Spleen (tissue), 7 donors: ENCODE measurements around the gene SEL1L.

Experiments used
- POLR2A ChIP-seq, 3 donors: fragments of 450-650 bp; IDR thresholded peaks; one replicate each; pipeline ENCODE4 v1.5.1; 2017; ENCODE audit warnings: antibody characterized with exemption in 3 of 3, mild to moderate bottlenecking in 1 of 3
- TF ChIP-seq, protein P1 (sequence below), 11 experiments: fragments of 200-600 bp in 7 of 11; fragments of 450-650 bp in 4 of 11; sonication (generic) in 4 of 11; IDR thresholded peaks in 8 of 11; conservative IDR thresholded peaks in 3 of 11; 1 replicate in 7 of 11; 2 replicates in 4 of 11; pipeline versions ENCODE4 v1.4.0 to v1.8.0; 2016 to 2021; ENCODE audit warnings: antibody characterized with exemption in 11 of 11, inconsistent platforms in 4 of 11, mild to moderate bottlenecking in 1 of 11
- donor health status: DM: no; HTN: no; CAD: no; lungs with moderate emphysema.
- donor health status: DM: no; HTN: no; CAD: no.
- donor health status: DM: no; HTN: no; CAD: no.

DNA sequence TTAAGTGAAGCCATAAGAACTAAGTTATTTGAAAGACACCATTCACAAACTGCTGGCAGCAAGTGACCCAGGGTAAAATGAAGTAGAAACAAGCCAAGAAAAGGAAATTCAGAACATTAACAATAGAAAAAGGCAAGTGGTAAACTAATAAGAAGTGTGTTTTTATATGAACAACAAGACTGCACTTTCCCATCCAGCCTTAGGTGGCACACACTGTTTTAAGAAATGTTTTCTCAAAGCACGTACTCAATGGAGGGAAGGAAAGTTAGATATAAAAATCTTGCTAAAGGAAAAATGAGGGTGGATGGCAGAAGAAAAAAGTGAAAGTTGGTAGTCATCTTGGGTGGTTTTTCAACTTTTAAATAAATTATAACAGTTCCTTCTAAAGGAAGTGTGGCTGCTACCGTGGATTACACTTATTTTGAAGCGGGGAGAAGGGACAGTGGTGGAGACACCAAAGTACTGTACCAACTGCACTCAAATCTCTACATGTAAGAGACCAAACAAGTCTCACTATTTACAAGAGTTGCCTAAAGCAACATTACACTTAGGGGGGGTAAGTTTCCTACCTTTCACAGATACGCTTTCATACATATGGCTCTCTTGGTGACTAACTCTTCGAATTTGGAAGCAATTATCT lies 58.8 kb downstream of the SEL1L start:
- TF ChIP-seq POLR2A (IDR thresholded peaks at IDR 0.05): no peak
- TF ChIP-seq, protein P1, sequence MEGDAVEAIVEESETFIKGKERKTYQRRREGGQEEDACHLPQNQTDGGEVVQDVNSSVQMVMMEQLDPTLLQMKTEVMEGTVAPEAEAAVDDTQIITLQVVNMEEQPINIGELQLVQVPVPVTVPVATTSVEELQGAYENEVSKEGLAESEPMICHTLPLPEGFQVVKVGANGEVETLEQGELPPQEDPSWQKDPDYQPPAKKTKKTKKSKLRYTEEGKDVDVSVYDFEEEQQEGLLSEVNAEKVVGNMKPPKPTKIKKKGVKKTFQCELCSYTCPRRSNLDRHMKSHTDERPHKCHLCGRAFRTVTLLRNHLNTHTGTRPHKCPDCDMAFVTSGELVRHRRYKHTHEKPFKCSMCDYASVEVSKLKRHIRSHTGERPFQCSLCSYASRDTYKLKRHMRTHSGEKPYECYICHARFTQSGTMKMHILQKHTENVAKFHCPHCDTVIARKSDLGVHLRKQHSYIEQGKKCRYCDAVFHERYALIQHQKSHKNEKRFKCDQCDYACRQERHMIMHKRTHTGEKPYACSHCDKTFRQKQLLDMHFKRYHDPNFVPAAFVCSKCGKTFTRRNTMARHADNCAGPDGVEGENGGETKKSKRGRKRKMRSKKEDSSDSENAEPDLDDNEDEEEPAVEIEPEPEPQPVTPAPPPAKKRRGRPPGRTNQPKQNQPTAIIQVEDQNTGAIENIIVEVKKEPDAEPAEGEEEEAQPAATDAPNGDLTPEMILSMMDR (IDR thresholded peaks at IDR 0.05 in 8 of 11, conservative IDR thresholded peaks at IDR 0.05 in 3 of 11): no peak
